ENCODE measurements around the gene TRMT44.
A peak's percentile ranks its signal among the peaks of the same experiment; 100 is the strongest.

The TRMT44 gene

DNA sequence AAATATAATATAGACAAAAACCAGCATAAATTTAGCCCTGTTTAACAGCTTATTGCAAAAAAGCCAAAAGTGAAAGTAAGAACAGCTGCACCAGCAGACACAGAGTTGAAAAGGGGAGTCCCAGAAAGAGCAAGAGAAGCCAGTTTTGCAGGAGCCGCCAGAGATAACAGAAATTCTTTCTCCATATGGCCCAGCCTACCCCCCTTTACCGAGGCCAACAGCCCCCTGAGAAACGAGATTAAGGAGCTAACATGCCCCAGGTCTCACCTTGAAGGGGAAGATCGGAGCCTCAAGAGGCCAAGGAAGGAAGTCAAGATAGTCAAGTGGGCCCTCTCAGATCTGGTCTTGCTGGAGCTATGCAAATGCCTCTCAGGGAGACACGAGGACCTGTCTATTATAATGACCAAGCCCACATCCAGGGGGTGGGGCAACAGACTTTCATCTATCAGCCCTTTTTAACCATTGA, 4.9 kb upstream of the TRMT44 start:
- no peak for DNase-seq (ENCODE audit: low spot score)

DNA sequence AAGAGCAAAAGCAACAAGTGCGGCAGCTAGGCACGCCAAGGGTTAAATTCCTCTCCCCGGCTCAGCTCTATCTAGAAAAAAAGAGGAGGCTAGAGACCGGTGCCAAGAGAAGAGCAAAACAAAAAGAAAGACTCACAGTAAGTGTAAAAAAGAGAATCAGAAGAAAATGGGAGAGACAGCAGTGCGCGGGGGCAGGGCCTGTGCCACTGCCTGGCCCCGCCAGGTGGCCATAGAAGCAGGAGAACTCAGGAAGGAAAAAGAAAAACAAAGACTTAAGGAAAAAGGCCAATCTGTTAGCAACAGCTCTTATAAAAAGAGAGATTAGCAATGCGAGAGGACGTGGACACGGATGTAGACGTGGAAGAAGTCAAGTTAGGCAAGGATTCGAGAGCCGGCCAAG, 3.3 kb upstream of the TRMT44 start:
- no peak for DNase-seq (ENCODE audit: low spot score)

DNA sequence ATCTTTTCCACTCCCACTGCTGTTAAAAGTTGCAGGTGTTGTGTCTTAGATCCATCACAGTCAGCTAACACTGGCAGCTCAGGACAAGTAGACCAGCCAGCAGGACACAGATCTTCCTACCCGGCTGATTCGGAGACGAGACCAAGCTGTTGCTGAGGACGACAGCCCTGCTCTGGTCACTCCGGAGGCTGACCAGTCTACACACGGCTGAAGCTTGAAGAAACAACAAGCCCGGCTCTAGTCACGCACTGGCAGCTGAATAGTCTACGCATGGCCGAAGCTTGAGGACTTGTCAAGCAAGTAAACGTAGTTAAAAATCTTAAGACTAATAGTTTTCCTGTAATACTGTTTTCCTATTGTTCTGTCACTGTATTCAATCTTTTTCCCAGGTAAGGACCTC, 1.8 kb upstream of the TRMT44 start:
- DNase-seq (ENCODE audit: low spot score): peak; percentile 10

DNA sequence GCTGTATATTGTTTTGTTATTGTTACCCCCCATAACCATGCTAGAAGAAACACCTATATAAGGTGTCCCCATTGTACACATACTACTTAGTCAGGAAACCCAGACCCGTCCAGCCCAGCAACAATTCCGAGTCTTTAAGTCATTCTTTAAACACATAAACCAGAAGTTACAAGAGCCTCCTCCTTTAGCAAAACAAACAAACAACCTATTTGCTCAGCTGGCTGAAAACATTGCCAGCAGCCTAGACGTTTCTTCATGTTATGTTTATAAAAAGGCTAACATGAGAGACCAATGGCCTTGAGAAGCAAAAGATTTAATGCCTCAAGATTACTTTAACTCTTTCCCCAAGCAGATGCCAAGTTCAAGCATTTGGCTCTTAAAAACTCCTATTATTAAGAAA, 1.4 kb upstream of the TRMT44 start:
- no peak for DNase-seq (ENCODE audit: low spot score)

DNA sequence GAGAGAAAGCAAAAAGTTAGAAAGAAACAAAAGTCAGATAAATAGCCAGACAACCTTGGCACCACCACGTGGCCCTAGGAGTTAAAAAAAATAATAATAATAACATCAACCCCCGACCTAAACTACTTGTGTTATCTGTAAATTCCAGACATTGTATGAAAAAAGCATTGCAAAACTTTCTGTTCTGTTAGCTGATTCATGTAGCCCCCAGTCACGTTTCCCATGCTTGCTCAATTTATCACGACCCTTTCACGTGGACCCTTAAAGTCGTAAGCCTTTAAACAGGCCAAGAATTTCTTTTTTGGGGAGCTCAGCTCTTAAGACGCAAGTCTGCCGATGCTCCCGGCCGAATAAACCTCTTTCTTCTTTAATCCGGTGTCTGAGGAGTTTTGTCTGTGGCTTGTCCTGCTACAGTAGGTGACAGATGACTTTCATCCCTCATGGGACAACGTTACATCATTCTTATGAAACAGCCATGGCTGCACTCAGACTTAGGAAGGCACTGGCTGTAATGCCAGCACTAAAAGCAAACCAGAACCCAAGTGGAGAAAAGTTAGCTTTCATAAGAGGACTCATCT, 574 bp upstream of the TRMT44 start:
- no peak for DNase-seq (ENCODE audit: low spot score)

DNA sequence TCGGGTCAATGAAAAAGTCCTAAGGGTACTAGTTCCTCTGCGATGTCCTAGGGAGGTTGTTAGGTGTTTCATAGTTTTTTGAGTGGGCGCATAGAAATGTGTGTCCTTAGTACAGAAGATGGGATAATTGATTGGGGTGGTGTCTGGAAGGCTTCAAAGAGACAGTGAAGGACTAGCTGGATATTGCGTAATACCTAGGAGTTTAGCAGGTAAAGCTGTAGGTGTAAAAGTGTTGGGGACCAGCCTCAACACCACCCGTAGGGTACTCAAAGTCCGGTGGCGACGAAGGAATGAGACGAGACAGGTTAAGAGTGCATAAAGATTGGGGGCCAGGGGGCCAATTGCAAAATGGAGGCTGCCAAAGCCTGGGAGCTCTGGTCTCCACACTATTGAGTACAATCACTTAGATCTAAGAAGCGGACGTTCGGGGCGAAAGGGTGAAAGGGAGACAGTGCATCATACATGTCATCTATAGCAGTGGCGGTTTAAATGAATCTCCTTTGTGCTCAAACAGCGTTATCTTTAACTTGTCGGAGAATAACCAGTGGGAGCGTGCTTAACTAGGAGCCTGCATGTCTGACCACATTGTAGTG, 1.0 kb downstream of the TRMT44 start:
- no peak for DNase-seq (ENCODE audit: low spot score)

DNA sequence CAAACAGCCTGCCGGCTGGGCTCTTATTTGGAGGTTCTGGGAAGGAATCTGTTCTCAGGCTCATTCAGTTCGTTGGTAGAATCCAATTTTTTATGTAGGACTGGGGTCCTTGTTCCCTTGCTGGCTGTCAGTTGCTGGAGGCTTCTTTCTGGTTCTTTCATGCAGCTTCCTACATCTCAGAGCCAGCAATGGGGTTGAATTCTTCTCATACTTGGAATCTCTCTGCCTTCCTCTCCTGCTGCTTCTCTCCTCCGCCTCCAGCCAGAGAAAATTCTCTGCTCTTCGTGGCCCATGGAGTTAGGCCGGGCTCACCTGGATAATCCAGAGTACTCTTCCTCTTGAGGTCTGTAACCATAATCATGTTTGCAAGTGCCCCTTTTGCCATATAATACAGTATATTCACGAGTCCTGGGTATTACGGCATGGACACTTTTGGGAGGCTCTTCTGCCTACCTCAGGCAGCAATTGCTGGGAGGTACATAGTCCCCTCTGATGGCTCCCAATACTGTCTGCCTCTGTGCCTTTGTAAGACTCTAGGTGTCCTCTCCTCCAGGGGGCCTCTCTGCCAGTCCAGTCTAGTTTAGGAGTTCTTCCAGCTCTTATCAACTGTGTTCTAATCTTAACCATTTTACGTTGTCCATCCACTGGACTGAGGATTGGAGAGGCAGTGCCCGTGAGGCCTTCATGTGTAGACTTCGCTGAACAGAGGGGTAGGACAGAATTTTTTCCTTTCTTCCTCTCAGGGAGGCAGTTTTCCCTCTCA, 2.2 kb downstream of the TRMT44 start:
- no peak for DNase-seq (ENCODE audit: low spot score)

DNA sequence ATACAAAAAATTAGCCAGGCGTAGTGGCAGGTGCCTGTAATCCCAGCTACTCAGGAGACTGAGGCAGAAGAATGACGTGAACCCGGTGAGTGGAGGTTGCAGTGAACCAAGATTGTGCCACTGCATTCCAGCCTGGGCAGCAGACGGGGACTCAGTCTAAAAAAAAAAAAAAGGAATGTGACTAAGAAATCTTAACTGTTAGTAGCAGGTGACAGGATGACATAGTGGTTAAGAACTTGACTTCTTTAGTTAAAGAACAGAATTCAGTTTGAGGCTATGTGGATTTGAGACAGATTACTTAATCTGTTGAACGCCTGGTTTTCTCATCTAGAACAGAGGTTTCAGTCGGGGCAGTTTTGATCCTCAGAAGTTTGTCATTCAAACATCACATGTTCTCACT, 3.2 kb downstream of the TRMT44 start:
- no peak for DNase-seq (ENCODE audit: low spot score)

DNA sequence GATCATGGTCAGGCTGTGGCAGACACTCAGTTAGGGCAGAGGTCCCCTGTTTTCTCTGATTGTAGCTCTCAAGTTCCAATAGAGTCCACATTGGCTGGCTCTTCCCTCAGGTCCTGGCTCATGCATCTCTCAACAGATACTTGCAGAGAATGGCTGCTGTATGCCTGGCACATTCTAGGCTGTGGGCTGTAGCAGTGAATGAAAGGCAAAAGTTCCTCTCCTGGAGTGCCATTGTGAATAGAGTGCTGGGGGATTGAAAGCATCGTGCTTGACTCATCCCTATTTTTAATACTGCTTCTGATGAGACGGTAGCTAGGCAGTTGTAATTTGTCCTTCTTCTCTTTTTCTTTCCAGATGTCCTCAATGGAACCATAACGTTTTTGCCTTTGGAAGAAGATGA, 5.5 kb downstream of the TRMT44 start:
- DNase-seq (ENCODE audit: low spot score): no peak

DNA sequence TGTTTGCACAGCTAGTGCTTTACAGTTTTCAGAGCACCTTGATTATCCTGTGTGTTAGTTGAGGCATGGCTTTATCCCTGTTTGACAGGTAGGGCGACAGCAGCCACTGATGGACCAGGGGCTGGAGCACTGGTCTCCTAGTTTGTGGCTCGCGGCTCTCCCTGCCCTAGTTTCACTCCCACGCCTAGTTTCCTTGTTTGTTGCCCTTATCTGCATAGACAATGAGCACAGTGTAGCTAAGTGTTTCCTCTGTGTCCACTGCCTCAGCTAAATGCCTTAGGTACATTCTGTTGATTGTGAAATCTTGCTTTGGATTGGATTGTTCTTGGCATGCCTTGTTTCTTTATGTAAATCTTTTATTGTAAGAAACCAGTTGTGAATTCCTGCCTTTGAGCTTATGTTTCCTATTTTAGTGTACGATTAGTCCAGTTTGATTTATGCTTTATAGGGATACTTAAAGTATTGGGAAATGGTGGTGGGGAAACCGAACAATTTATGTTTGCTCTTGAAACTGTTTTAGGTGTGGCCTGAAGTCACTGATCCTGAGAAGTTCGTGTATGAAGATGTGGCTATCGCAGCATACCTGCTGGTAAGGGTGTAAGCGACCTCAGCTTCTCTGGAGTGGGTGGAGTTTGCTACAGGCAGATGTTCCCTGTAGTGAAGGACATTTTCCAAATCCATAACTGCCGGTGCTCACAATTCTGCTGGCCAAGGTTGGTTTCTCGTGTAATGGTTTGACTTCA, 11.0 kb downstream of the TRMT44 start:
- no peak for DNase-seq (ENCODE audit: low spot score)

DNA sequence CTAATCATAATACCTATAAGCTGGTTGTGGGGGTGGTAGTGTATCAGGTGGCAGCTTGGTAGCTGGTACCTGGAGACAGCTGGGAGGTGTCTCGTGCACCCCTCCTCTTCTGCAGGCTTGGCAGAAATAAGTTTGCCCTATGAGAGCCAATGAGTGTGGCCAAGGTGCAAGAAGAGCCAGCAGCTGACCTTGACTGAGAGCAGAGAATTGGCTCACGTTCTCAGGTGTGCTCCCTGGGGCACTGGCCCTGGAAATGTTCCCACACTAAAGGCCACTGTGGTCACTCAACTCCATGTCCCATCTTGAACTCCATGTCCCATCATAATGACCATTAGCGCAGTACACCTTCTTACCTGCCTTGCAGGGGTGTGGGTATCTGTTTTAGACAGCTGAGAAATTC, 13.4 kb downstream of the TRMT44 start:
- DNase-seq (ENCODE audit: low spot score): no peak

DNA sequence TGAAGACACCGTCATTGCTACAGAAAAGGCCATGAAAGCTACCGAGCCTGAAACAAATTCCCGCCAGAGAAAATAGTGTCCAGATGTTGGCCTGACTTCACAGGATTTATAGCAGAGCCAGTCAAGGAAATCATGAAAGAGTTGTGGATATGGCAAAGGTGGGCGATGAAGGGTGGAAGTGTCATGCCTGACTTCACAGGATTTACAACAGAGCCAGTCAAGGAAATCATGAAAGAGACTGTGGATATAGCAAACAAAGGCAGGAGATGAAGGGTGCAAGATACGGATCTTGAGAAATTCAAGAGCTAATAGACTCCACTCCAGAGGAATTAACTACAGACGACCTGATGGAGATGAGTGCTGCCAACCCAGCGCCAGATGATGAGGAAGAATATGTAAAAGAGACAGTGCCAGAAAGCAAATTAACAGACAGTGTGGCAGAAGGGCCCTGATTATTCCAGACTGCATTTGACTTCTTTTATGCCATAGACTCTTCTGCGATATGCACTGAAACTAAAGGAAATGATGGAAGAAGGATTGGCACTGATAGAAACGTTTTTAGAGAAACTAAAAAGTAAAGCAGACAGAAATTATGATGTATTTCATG, 17.2 kb downstream of the TRMT44 start:
- no peak for DNase-seq (ENCODE audit: low spot score)

DNA sequence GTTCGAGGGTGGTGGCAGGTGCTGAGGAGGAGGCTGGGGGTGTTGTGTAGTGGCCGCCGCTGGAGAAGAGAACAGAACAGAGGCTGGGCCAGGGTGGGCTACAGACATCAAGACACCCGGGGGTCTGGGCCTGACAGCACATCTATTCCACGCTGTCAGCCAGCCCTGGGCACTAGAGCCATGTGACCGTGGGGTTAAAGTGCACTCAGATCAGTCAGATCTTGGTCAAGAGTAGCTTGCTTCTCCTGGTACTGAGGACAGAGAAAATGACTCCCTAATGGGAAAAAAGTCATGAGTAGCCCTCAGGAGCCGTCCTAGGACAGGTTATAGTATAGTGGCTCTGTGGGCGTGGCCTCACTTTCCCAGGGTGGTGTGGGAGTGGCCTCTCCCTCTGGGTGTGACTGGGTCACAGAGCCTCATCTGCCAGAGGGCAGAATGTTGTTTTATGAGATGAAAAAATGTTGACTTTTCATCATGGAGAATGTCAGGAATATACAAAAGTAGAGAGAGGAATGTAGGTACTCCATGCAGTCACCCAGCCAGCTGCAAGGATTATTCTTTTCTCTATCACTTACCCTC, 19.4 kb downstream of the TRMT44 start:
- no peak for DNase-seq (ENCODE audit: low spot score)

DNA sequence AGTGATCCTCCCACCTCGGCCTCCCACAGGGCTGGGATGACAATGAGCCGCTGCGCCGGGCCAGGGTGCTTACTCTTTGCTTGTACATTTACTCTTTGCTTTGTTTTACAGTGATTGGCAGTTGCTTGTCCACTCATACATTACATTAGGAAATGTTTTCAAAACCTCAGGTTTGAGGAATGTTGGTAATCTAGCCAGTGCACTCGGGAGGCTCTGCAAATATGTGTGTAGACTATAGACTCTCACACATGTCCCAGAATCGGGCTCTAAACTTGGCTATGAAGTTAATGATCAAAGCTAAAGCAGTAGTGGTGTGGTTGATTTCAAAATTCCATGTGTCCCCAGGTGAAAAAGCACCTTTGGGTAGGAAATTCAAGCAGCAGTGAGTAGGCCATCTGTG, 20.5 kb downstream of the TRMT44 start:
- no peak for DNase-seq (ENCODE audit: low spot score)

DNA sequence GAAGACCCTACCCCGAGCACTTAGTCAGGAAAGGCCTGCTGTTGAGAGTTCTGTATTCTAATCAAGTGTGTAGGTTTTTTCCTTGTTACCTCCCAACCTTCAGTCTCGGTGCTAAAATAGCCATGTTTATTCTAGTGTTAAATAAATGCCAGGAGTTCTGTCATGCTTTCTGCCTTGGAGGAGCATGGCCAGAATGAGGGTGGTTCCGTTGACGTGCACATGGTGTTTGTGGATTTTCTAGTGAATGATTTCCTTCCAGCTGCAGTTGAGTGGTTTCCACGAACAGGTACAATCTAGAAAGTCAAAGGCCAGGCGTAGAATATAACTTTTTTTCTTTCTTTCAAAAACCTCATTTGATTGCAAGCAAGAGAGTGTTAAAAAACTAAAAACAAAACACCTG, 21.0 kb downstream of the TRMT44 start:
- DNase-seq (ENCODE audit: low spot score): no peak

DNA sequence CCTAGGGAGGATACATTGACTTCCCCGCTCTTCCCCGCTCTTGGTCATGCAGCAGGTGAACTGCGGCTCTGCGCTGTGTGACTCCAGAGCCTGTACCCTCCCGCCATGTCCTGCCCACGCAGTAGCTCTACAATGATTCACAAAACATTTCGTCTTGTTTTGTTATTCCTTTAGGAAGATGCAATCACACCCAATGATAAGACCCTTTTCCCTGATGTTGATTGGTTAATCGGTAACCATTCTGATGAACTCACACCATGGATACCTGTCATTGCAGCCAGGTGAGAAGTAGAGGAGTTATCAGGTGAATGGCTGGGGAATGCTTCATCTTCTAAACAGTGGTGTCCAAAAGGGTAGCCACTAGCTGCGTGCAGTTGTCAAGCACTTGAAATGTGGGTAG, 23.2 kb downstream of the TRMT44 start:
- DNase-seq (ENCODE audit: low spot score): no peak

DNA sequence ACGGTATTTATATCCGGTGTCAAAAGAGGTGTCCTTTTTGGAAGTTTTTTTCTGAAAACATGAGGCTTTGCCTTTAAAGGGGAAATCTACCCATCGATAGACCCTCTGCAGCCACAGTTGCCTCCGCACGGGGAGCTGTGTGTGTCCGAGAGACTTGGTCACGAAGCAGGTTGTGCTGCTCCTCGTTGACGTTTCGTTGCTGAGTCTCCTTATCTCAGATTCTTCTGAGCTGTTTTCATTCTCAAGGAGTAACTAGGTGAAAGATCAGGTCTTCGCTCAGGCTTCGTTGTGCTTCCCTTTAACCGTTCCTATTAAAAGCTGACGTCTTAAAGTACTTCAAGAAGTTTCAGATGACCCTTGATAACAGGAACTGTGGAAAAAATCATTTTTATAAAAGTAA, 23.8 kb downstream of the TRMT44 start:
- no peak for DNase-seq (ENCODE audit: low spot score)

DNA sequence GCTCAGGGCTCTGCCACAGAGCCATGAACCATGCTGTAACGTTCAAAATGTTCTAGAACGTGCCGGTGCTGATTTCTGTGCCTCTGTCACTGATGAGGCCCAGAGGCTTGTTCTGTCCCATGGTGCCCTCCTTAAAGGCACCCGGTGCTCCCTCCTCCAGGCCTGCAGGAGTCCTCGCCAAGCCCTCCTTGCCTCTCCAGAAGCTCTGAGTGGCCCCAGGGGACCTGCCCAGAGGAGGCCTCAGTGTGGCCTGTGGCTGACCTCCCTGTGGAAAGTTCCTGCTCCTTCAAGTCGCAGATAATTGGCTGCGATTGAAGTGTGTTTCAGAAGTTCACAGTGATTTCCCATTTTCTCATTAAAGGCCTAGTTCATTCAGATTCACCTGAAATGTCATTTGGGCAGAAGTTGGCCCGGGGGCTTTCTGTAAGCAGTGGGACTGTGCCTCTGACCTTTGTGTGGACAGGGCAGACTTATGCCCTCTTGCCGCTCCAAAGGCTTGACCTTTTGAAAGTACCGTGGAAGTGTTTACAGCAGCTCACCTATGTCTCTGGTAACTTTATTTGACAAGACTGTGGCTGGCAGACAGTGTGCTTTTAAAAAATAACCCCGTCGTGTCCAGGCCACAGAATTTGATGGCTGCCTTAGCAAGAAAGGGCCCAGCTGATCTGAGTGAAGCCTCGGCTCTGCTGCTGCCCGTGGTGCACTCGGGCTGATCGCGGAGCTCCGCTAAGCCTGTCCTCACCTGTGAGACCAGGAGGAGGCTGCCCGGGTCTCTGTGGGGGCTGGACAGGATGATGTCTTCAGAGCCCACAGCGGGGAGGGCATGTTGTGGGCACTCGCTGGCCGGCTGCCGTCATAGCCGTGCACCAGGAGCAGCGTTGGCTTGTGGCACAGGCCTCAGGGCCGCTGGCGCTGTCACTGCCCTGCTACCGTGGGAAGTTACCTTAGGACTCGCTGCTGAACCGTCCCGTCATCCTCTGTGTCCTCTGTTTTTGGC, 25.3 kb downstream of the TRMT44 start:
- DNase-seq (ENCODE audit: low spot score): no peak

DNA sequence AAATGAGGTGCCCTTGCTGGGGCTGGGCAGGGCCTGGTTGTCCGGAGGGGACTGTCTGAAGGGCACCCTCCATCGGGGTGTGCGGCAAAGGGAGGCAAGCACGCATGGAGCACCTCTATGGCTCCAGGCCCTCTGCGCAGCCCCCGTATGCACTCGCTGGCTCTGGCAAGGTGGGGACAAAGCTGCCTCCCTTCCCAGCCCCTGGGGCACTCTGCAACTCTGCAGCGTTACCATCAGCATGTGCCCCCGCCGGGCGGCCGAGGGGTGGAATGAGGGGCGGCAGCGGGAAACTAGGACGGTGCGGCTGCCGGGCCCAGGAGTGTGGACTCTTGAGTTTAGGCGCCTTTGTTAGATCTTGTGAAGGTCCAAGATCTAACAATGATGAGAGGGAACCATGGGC, 26.4 kb downstream of the TRMT44 start:
- no peak for DNase-seq (ENCODE audit: low spot score)

DNA sequence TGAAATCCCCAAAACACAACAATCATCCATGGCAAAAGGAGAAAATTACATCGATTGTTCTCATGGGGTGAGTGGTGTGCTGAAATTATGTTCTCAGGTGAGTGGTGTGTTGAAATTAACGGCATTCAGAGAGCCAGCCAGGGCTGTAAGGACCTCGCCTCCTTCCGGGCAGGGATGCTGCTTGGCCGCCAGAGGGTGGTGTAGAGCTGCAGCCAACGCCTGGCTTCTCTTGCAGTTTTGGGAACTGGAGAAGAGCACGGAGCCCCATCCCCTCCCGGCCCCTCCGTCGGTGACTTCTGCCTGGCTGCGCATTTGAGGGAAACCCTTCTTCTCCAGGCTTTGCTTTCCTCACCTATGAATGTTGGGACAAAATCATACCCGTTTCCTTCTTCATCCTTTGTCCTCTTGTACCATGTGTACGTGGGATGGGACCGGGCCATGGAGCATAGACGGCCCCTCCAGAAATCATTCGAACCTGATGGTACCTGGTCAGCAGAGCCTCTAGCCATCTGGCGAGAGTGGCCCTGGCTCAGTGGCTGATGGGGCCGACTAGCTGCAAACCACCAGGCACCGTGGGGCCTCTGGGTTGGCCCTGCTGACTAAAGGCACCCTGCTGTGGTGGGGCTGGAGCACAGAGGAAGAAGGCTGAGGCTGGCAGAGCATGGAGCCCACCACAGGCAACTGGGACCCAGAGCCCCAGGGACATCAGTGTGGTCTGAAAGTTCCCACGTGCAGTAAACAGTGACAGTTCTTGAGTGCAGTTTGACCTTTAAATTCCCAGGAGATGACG, 28.4 kb downstream of the TRMT44 start:
- peak; percentile 56 for DNase-seq (ENCODE audit: low spot score)

Data from cerebellar cortex (tissue), 1 donor.